NB4 (cell line): ENCODE measurements around the gene ST8SIA6.

ENCODE experiments used
- CTCF ChIP-seq: IDR thresholded peaks from one replicate; pipeline ENCODE4 v1.5.1; 2012; ENCODE audit warnings: low read depth, low read length
- MAX ChIP-seq: IDR thresholded peaks from 2 replicates; pipeline ENCODE4 v1.6.1; 2011; ENCODE audit warnings: low read depth, low read length

- TF ChIP-seq MAX (no peak), CTCF (no peak)
These were observed 164.2 kb downstream of the ST8SIA6 start for GRCh38 chr10:17290226-17290625.
